Astrocyte (in vitro differentiated cells and primary cell): Measurements from ENCODE around the gene SNCAIP.

ENCODE experiments used
- CTCF ChIP-seq: IDR thresholded peaks from 2 replicates; pipeline ENCODE4 v1.5.1; 2011; ENCODE audit warnings: low read depth, mild to moderate bottlenecking, inconsistent platforms, low read length, moderate library complexity; ENCODE audit not compliant: insufficient read depth
- EZH2 ChIP-seq: IDR thresholded peaks from 2 replicates; pipeline ENCODE4 v1.6.1; 2012; ENCODE audit warnings: mild to moderate bottlenecking, low read length, inconsistent platforms; ENCODE audit not compliant: insufficient read depth

- TF ChIP-seq CTCF (no peak), EZH2 (no peak)
Observed at GRCh38 chr5:122405751-122406150, 93.7 kb downstream of the SNCAIP start.
